Suppressor macrophage treated with lipopolysaccharide for 4 hours (primary cell): ENCODE data around the gene TPPP3.

Source experiments
- DNase-seq: peaks from one replicate; pipeline ENCODE4 v3.0.0-alpha.2; 2020

TPPP3 gene

GRCh38 chr16:67393111-67393787 lies at the start of gene TPPP3:
Gene TPPP3, minus strand, starts transcription at chr16:67393498. Its CDS starts 2,387 bp downstream, at chr16:67391111.
- DNase-seq, result peak; percentile 54

GRCh38 chr16:67442581-67443255 lies 49.4 kb upstream of the TPPP3 start:
- no peak for DNase-seq

GRCh38 chr16:67441907-67442306 lies 48.6 kb upstream of the TPPP3 start:
- DNase-seq, result no peak

GRCh38 chr16:67441271-67441753 lies 48.0 kb upstream of the TPPP3 start:
- no peak for DNase-seq

- DNase-seq, result no peak
Observed at GRCh38 chr16:67438824-67439393, 45.6 kb upstream of the TPPP3 start.

- no peak for DNase-seq
Observed at GRCh38 chr16:67438098-67438791, 44.9 kb upstream of the TPPP3 start.

GRCh38 chr16:67437513-67437912 lies 44.2 kb upstream of the TPPP3 start:
- no peak for DNase-seq

- DNase-seq, result no peak
Observed at GRCh38 chr16:67436640-67437193, 43.4 kb upstream of the TPPP3 start.

- no peak for DNase-seq
Observed at GRCh38 chr16:67435758-67436164, 42.5 kb upstream of the TPPP3 start.

GRCh38 chr16:67433131-67433719 lies 39.9 kb upstream of the TPPP3 start:
- DNase-seq, result no peak

- no peak for DNase-seq
Observed at GRCh38 chr16:67432506-67432890, 39.2 kb upstream of the TPPP3 start.

GRCh38 chr16:67431775-67432505 lies 38.6 kb upstream of the TPPP3 start:
- no peak for DNase-seq

- peak; percentile 60 for DNase-seq
Observed at GRCh38 chr16:67430977-67431774, 37.9 kb upstream of the TPPP3 start, which contains the start of gene HSD11B2. Gene HSD11B2, plus strand, starts transcription at chr16:67431121. Its CDS starts 128 bp downstream, at chr16:67431249.

- DNase-seq, result peak; percentile 16
Observed at GRCh38 chr16:67430504-67430976, 37.2 kb upstream of the TPPP3 start.

- no peak for DNase-seq
Observed at GRCh38 chr16:67429799-67430503, 36.7 kb upstream of the TPPP3 start.

GRCh38 chr16:67429053-67429798 lies 35.9 kb upstream of the TPPP3 start:
- no peak for DNase-seq

GRCh38 chr16:67428146-67428731 lies 34.9 kb upstream of the TPPP3 start:
- peak; percentile 69 for DNase-seq

- DNase-seq, result no peak
Observed at GRCh38 chr16:67426950-67427349, 33.7 kb upstream of the TPPP3 start.

- DNase-seq, result no peak
Observed at GRCh38 chr16:67426022-67426421, 32.7 kb upstream of the TPPP3 start.
